Activated naive CD8-positive, alpha-beta T cell treated with anti-CD3 and anti-CD28 coated beads for 36 hours (primary cell): ENCODE data around the gene CBFA2T3. TPM values are rescaled to one million over a fixed set of nuclear protein-coding genes. Genes with fewer than 3 reads are reported as not detected.

ENCODE experiments used
- DNase-seq: peaks from one replicate; pipeline ENCODE4 v3.0.0; 2021
- H3K27ac Mint-ChIP-seq: one replicate; pipeline ENCODE4 v1.8.0; 2022; ENCODE audit warnings: mild to moderate bottlenecking, moderate library complexity, mixed read lengths
- H3K27me3 Mint-ChIP-seq: one replicate; pipeline ENCODE4 v1.8.0; 2022; ENCODE audit warnings: mild to moderate bottlenecking, mixed read lengths
- H3K36me3 Mint-ChIP-seq: one replicate; pipeline ENCODE4 v1.8.0; 2021; ENCODE audit warnings: mild to moderate bottlenecking, mixed read lengths
- H3K4me1 Mint-ChIP-seq: one replicate; pipeline ENCODE4 v1.8.0; 2021; ENCODE audit warnings: mixed read lengths
- H3K4me3 Mint-ChIP-seq: one replicate; pipeline ENCODE4 v1.8.0; 2022; ENCODE audit warnings: mild to moderate bottlenecking, moderate library complexity, mixed read lengths
- H3K9me3 Mint-ChIP-seq: one replicate; pipeline ENCODE4 v1.8.0; 2022; ENCODE audit warnings: mixed read lengths
- total RNA-seq, 2 experiments: library from RNA; stranded (reverse); gene quantifications; one replicate each; pipeline ENCODE4 v1.2.3, GENCODE V29; 2021

CBFA2T3 gene
- under 1 TPM; 0.28 to 0.56 TPM for total RNA-seq

DNA sequence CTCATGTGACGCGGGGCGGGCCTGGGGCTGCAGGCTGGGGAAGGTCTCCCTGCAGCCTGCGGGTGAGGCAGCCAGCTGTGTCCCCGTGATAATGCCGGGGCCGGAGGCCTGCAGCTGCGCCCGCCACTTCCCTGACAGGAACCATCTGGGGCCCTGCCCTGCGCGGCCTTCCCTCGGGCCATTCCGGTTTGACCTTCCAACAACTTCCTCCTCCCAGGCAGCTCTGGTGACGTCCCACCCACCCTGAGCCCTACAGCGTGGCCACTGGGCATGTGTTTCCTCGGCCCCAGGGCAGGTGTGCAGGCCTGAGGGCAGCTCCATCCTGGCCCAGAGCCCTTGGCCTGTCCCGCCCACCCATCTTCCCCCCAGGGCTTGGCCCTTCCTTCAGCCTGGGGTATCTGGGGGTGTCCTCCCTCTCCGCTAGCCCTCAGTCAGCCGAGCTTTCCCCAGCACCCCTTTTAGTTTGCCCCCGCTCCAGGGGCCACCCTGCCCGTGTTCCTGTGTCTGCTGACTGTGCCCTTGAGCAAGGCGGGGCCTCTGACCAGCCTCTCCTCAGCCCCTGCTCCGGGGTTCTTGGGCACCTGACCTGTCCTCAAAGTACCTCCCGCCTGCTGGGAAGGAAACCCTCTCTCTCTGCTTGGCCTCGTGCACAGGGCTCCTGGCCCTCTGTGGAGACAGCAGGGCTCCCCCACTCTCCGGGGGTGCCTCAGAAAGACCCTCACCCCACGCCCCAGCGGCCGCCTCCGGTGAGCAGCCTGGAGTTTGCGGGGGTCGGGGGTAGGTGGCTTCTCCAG lies at the start of gene CBFA2T3:
Gene CBFA2T3 (minus strand): TSS at position 190 of the 794 bp plus-strand sequence. CDS start 400 bp downstream, outside the sequence.
- no peak for DNase-seq
- Mint-ChIP-seq H3K27ac (no peak within 1 kb of the TSS), H3K4me1 (no peaks in the 10 kb centered on the region), H3K9me3 (no peaks in the 10 kb centered on the region), H3K36me3 (no peaks in the 10 kb centered on the region), H3K27me3 (peaks cover 41% of the 10 kb centered on the region), H3K4me3 (no peak within 1 kb of the TSS)

DNA sequence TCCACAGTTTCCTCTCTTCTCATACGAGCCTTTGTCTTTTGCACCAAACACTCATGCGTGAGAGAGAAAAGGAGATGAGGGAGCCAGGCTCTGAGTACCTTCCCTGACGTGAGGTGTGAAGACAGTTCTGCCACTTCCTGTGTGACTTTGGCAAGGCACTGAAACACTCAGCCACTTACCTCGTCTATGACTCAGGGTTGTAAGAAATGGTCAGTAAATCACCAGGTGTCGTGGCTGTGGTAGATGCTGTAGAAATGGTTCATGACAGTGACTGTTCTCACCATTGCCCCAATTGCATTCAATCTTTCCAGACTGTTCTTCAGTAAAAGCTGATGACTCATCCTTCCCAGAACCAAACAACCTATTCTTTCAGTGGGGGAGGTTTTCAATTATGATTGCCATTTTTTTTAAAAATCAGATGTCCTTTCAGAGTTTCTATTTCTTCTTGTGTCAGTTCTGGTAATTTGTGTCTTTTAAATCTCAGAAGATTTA lies 49.2 kb upstream of the CBFA2T3 start:
- H3K9me3 Mint-ChIP-seq: peaks cover 25% of the 10 kb centered on the region
- H3K27ac Mint-ChIP-seq: peak overlapping the region; percentile 88
- peaks cover 7% of the 10 kb centered on the region for H3K27me3 Mint-ChIP-seq
- H3K4me3 Mint-ChIP-seq: no peak overlapping the region
- peak; percentile 65 for DNase-seq
- peaks cover 12% of the 10 kb centered on the region for H3K4me1 Mint-ChIP-seq
- peaks cover 17% of the 10 kb centered on the region for H3K36me3 Mint-ChIP-seq

DNA sequence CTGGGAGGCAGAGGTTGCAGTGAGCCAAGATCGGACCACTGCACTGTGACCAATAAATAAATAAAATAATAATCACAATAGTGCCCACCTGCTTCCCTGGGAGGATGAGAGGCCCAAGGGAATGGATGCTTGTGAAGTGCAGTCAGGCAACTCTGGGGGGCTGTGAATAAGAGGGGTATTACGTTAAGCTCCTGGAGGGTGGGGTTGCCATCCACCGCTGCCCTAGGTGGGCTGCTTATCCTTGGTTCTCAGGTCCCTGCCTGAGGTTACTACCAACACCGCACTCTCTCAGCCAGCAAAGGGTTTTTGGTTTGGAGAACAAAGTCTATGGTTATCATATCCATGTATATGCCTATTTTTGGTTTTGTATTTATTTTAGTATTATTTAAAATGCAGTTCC lies 48.6 kb upstream of the CBFA2T3 start:
- no peak for DNase-seq
- no peak overlapping the region for H3K4me3 Mint-ChIP-seq

DNA sequence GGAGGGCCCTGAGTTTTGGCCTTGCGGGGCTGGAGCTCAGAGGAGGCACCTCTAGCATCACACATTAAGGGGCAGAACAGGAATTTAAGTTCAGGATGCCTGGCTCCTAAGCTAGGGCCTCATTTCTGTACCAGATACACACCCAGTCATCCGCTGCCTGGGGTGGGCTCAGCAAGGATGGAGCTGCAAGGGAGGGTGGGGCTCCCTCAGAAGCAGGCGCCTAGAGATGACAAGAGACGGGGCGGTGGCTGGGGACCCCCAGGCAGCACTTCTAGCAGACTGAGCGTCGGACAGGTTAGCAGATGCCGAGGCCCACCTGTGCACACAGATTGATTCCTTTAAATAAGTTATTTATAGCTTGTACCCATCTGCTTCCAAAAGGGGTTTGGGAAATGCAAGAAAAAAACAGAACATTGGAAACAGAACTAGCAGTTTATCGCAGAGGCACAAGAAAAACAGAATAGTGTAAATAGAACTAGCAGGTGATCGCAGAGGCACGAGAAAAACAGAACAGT lies 47.6 kb upstream of the CBFA2T3 start:
- peaks cover 21% of the 10 kb centered on the region for H3K9me3 Mint-ChIP-seq
- H3K27me3 Mint-ChIP-seq: peaks cover 7% of the 10 kb centered on the region
- DNase-seq: no peak
- H3K36me3 Mint-ChIP-seq: peaks cover 14% of the 10 kb centered on the region
- no peak overlapping the region for H3K4me3 Mint-ChIP-seq
- H3K4me1 Mint-ChIP-seq: peaks cover 14% of the 10 kb centered on the region
- peak overlapping the region; percentile 42 for H3K27ac Mint-ChIP-seq

More for the DNA sequence above, 48.6 kb upstream of the CBFA2T3 start:
- Mint-ChIP-seq H3K9me3 (peaks cover 21% of the 10 kb centered on the region), H3K4me1 (peaks cover 9% of the 10 kb centered on the region), H3K27me3 (peaks cover 7% of the 10 kb centered on the region), H3K27ac (peak overlapping the region; percentile 88), H3K36me3 (peaks cover 14% of the 10 kb centered on the region)

DNA sequence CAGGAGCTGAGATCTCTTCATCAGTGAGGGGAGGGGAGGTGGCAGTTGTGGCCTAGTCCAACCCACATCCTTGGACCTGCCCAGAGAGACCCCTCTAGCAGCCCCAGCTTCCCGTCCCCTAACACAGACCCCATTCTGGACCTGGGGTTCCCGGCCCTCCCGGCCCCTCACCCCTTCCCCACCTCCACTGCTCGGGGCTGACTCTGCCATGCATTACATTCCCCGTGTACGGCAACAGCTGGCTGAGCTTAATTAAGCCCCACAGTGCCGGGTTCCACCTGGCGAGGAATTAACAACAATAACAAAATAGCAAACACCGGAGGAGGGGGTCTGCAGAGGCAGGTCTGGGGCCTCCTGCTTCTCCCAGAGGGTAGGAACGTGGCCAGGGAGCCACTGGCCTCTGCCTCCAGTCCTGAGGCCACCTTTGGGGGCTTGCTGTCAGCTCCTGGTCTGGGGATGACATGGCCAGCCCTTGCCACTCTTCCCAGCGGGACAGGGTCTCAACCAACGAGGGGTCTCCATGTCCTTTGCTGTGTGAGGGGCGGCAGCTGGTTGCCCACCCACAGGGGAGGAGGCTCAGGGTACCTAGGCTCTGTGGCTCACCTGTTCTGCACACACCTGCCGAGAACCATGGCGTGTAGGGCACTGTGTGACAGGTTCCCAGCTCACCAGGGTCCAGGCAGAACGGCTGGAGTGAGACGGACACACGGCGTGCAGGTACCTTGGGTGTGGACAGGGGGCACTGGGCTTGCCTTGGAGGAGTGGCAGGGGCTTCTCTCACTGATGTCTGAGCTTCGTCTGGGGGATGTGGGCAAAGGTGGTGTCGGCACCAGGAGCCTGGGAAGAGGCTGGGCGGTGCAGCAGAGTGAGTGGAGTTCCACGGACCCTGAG lies 46.9 kb upstream of the CBFA2T3 start:
- H3K4me3 Mint-ChIP-seq: no peak overlapping the region
- H3K27ac Mint-ChIP-seq: no peak overlapping the region
- DNase-seq: no peak
- peaks cover 7% of the 10 kb centered on the region for H3K27me3 Mint-ChIP-seq
- peaks cover 14% of the 10 kb centered on the region for H3K36me3 Mint-ChIP-seq
- peaks cover 21% of the 10 kb centered on the region for H3K9me3 Mint-ChIP-seq
- H3K4me1 Mint-ChIP-seq: peaks cover 14% of the 10 kb centered on the region

DNA sequence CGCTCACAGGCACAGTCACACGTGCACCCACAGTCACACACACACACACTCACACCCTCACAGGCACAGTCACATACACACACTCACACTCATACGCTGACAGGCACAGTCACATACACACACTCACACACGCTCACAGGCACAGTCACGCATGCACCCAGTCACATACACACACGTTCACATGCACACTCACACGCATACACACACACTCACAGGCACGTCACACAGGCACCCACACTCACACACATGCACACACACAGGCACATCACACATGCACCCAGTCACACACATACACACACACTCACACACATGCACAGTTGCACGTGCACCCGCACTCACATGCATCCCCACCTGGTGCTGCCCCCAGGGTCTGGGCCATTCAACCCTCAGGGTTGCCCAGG lies 46.1 kb upstream of the CBFA2T3 start:
- DNase-seq: no peak
- peaks cover 14% of the 10 kb centered on the region for H3K36me3 Mint-ChIP-seq
- H3K4me3 Mint-ChIP-seq: no peak overlapping the region
- peaks cover 7% of the 10 kb centered on the region for H3K27me3 Mint-ChIP-seq
- peaks cover 14% of the 10 kb centered on the region for H3K4me1 Mint-ChIP-seq
- peaks cover 21% of the 10 kb centered on the region for H3K9me3 Mint-ChIP-seq
- no peak overlapping the region for H3K27ac Mint-ChIP-seq

DNA sequence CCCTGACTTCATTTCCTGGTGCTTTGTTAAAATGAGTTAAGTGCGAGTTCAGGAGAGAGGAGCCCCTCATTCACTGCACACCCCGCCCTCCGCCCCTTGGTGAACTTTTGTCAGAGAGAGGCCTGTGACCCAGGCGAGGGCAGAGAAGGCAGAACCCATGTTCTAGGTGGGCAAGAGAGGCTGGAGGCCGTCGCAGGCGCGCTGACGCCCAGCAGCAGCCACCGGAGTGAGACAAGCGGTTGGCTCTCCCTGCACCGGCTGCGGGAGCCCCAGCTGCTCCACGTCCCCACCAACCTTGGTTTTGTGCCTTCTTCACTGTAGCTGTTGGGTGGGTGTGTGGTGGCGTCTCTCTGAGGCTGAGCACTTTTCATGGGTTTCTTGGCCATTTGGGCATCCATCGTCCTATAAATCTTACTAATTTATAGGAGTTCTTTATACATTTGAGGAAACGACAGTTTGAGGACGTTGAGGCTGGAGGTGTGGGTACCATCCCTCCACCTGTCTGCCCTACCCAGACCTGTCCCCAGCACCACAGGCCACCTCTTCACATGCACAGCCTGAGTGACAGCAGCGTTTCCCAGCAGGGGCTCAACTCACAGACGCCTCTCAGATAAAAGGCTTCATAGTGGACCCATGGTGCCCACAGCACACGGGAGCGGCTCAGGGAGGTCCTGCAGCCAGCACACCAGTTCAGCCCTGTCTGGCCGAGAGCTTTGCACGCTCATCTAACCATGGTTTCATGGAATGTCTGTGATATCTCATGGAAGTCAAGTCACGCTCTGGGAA lies 45.2 kb upstream of the CBFA2T3 start:
- peaks cover 12% of the 10 kb centered on the region for H3K4me1 Mint-ChIP-seq
- DNase-seq: no peak
- peaks cover 16% of the 10 kb centered on the region for H3K9me3 Mint-ChIP-seq
- H3K36me3 Mint-ChIP-seq: peaks cover 10% of the 10 kb centered on the region
- H3K27ac Mint-ChIP-seq: no peak overlapping the region
- no peak overlapping the region for H3K4me3 Mint-ChIP-seq
- peaks cover 3% of the 10 kb centered on the region for H3K27me3 Mint-ChIP-seq

DNA sequence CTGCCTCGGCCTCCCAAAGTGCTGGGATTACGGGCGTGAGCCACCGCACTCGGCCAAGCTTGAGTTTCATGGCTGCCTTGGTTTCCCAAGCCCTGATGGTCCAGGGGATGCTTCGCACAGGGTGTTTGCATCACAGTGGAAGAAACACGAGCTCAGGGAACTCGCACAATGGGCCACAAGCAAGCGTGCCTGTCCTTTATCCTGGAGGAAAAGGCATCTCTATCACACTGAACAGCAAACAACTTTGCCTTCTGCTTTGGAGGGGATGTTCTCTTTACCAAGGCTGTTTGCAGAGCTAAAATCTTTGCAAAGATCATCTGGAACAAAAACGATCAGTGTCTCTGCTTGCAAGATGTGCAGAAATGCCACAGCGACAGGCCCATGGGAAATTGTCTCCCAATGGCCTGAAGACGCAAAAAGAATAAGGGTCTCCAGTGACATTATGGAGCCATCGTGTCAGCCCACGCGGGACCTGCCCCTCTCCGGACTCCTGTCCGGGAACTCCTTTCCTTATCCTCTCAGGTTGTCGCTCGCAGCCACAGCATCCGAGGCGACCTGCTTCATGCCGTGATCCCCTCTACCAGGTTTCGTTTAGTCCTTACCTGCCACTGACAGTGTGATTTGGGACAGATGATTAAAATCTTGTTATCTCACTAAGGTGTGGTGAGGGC lies 44.1 kb upstream of the CBFA2T3 start:
- H3K36me3 Mint-ChIP-seq: peaks cover 6% of the 10 kb centered on the region
- H3K9me3 Mint-ChIP-seq: peaks cover 7% of the 10 kb centered on the region
- peaks cover 5% of the 10 kb centered on the region for H3K4me1 Mint-ChIP-seq
- H3K4me3 Mint-ChIP-seq: no peak overlapping the region
- DNase-seq: no peak
- no peak overlapping the region for H3K27ac Mint-ChIP-seq
- H3K27me3 Mint-ChIP-seq: peaks cover 3% of the 10 kb centered on the region

DNA sequence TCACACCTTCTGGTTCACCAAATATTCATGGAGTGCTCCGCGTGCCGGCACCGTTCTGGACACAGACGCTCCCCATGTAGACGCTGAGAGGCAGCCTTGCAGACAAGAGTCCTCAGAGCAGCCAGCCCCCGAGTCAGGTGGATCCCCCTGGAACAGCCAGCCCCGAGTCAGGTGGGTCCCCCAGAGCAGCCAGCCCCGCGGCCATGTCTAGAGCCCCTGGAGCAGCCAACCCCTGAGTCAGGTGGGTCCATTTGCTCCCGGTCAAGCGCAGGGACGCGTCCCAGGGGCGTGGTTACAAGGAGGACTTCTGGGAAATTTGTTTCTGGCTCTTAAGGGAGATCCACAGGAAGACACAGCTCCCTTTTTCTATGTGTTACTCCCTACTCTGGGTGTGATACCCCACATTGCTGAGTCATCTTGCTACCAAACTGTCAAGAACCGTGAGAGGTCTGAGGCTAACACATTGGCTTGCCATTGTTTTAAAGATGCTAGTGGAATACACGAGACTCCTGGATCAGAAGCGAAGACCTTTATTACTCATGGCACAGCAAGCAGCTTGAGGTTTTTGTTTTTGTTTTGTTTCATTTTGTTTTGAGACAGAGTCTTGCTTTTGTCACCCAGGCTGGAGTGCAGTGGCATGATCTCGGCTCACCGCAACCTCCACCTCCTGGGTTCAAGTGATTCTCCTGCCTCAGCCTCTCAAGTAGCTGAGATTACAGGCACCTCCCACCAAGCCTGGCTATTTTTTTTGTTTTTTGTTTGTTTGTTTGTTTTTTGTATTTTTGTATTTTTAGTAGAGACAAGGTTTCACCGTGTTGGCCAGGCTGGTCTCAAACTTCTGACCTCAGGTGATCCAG lies 43.3 kb upstream of the CBFA2T3 start:
- peaks cover 5% of the 10 kb centered on the region for H3K4me1 Mint-ChIP-seq
- peaks cover 4% of the 10 kb centered on the region for H3K9me3 Mint-ChIP-seq
- H3K36me3 Mint-ChIP-seq: peaks cover 6% of the 10 kb centered on the region
- no peak overlapping the region for H3K27ac Mint-ChIP-seq
- DNase-seq: peak; percentile 40
- H3K4me3 Mint-ChIP-seq: no peak overlapping the region
- peaks cover 3% of the 10 kb centered on the region for H3K27me3 Mint-ChIP-seq

DNA sequence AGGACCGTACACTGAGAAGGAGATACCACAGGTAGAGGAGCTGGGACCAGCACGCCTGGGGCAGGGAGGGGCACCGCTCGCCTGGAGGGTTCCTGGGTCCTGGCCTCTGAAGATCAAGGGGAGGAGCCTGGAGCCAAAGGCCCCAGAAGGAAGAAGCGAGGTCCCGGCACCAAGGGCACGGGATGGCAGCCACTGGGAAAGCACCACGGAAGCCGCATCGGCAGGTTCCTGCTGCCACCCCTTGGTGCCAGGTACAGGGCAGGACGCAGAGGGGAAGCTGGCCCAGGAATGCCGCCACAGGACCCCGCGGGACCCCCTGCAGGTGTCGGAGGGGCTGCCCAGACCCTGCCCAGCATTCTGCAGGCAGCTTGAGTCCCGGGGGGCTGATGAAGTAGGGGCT lies 42.5 kb upstream of the CBFA2T3 start:
- DNase-seq: no peak
- Mint-ChIP-seq H3K4me3 (no peak overlapping the region), H3K9me3 (peaks cover under 1% of the 10 kb centered on the region), H3K27ac (no peak overlapping the region), H3K27me3 (peaks cover 3% of the 10 kb centered on the region), H3K4me1 (peaks cover 5% of the 10 kb centered on the region), H3K36me3 (peaks cover 2% of the 10 kb centered on the region)

DNA sequence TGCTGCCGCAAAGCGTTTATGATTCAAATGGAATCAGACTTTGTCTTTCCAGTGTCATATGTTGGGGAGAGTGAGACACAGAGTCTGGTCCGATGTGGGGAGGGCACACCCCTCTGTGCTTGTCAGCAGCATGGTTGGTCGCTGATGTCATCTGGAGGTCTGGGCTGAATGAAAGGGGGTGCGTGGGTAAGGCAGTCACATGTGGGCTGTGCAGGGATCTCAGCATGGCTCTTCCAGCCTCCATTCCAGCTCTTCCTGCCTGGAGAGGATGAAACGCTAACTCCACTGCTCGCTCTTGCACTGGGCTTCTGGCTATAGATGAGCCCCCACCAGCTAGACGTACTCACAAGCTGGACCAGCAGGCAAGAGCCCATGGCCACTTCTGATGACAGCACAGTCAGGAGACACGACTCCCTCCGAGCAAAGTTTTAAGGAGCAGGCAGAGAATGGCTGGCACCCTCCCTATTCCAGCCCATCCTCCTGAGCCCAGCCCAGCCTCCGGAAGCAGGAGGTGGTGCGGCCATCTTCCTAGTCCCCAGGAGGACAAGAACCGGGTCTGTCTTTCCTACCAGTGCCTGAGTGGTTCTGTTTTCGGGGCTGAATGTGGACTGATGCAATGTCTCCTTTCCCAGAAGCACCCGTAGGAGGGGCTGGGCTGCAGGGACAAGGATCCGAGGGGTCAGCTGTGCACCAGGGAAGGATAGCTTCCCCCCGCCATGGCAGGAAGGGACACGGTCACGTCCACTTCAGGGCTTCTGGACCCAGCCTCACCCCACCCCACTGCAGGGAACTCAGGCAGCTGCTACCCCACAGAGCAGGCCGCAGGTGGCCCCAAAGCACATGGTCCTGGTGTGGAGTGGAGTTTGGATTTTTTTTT lies 41.5 kb upstream of the CBFA2T3 start:
- H3K9me3 Mint-ChIP-seq: no peaks in the 10 kb centered on the region
- no peak overlapping the region for H3K4me3 Mint-ChIP-seq
- no peak for DNase-seq
- peaks cover 2% of the 10 kb centered on the region for H3K36me3 Mint-ChIP-seq
- no peak overlapping the region for H3K27ac Mint-ChIP-seq
- peaks cover 5% of the 10 kb centered on the region for H3K4me1 Mint-ChIP-seq
- H3K27me3 Mint-ChIP-seq: peaks cover 8% of the 10 kb centered on the region

DNA sequence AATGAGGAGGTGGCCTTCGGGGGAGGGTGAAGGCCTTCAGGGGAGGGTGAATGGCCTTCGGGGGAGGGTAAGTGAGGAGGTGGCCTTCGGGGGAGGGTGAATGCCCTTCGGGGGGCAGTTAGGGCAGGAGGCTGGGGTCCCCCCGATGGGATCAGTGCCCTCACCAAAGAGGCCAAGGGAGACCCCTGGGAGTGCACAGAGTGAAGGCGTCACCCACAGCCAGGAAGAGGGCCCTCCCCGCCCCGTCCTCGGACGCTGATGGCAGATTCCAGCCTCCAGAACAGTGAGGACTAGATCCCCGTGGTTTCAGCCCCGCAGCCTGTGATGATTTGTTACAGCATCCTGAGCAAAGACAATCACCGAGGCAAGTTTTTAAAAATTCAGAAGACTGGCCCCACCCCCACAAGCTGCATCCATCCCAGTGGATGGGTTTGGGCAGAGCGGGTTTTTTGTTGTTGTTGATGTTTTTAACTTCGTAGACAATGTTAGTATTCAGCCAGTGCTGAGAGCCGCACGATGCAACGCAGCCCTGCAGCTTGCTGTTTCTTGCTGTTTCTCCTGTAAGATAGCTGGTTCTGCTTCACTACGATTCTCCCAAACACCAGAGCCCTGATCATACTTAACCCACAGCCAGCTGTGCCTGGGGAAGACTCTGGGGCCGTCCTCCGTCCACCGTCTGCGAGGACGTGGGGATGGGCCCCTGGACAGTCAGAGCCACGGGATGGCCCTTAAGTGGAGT lies 40.7 kb upstream of the CBFA2T3 start:
- Mint-ChIP-seq H3K4me3 (no peak overlapping the region), H3K27me3 (peaks cover 16% of the 10 kb centered on the region), H3K4me1 (peaks cover 5% of the 10 kb centered on the region), H3K27ac (no peak overlapping the region), H3K9me3 (no peaks in the 10 kb centered on the region), H3K36me3 (peaks cover 2% of the 10 kb centered on the region)
- DNase-seq: no peak
